Testis (tissue), 2 donors: Measurements from ENCODE around the gene MTERF4.

Source experiments
- POLR2A ChIP-seq: fragments of 450-650 bp; IDR thresholded peaks from one replicate; pipeline ENCODE4 v1.6.1; 2017; ENCODE audit warnings: antibody characterized with exemption, mild to moderate bottlenecking, moderate library complexity
- TF ChIP-seq, protein P1 (sequence below), 3 experiments: fragments of 450-650 bp in 2 of 3; fragments of 200-600 bp in 1 of 3; sonication (generic) in 1 of 3; IDR thresholded peaks; one replicate each; pipeline ENCODE4 v1.5.1; 2016 to 2019; ENCODE audit warnings: antibody characterized with exemption in 3 of 3, mild to moderate bottlenecking in 2 of 3, moderate library complexity in 1 of 3

DNA sequence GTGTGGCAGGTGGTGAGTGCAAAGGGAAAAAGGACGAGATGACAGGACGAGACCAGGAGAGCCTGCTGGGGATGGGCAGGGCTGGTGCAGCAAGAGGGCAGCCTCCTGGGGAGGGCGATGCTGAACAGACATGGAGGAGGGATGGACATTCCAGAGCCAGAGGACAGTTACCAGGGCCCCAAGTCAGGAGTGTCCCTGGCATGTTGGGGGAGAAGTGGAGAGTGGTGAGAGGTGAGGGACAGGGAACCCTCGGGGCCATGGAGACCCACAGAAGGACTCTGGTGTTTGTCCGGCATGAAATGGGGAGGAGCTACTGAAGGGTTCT lies 19.0 kb downstream of the MTERF4 start:
- TF ChIP-seq, protein P1, sequence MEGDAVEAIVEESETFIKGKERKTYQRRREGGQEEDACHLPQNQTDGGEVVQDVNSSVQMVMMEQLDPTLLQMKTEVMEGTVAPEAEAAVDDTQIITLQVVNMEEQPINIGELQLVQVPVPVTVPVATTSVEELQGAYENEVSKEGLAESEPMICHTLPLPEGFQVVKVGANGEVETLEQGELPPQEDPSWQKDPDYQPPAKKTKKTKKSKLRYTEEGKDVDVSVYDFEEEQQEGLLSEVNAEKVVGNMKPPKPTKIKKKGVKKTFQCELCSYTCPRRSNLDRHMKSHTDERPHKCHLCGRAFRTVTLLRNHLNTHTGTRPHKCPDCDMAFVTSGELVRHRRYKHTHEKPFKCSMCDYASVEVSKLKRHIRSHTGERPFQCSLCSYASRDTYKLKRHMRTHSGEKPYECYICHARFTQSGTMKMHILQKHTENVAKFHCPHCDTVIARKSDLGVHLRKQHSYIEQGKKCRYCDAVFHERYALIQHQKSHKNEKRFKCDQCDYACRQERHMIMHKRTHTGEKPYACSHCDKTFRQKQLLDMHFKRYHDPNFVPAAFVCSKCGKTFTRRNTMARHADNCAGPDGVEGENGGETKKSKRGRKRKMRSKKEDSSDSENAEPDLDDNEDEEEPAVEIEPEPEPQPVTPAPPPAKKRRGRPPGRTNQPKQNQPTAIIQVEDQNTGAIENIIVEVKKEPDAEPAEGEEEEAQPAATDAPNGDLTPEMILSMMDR (IDR thresholded peaks at IDR 0.05): no peak
- TF ChIP-seq POLR2A: no peak
